HFFc6 (cell line): ENCODE data around the gene SPRED3. TPM values are rescaled to one million over a fixed set of nuclear protein-coding genes. Genes with fewer than 3 reads are reported as not detected.

Source experiments
- DNase-seq: peaks from one replicate; pipeline ENCODE4 v3.0.0-alpha.2; 2018
- H3K27ac Mint-ChIP-seq: 2 replicates; pipeline ENCODE4 v1.8.0; 2020; ENCODE audit warnings: mild to moderate bottlenecking, mixed read lengths
- H3K27me3 Mint-ChIP-seq: 2 replicates; pipeline ENCODE4 v1.8.0; 2021; ENCODE audit warnings: mild to moderate bottlenecking, moderate library complexity, mixed read lengths; ENCODE audit not compliant: insufficient read depth
- H3K36me3 Mint-ChIP-seq: 2 replicates; pipeline ENCODE4 v1.8.0; 2021; ENCODE audit warnings: low read depth, mixed read lengths
- H3K4me1 Mint-ChIP-seq: 2 replicates; pipeline ENCODE4 v1.8.0; 2020; ENCODE audit warnings: low read depth, mixed read lengths
- H3K4me3 Mint-ChIP-seq: 2 replicates; pipeline ENCODE4 v1.8.0; 2020; ENCODE audit warnings: mild to moderate bottlenecking, moderate library complexity, mixed read lengths
- H3K9me3 Mint-ChIP-seq: 2 replicates; pipeline ENCODE4 v1.8.0; 2020; ENCODE audit warnings: mild to moderate bottlenecking, mixed read lengths
- total RNA-seq, 6 experiments: library from RNA; stranded (reverse); fragmentation: NEBNext Ultra II Directional; extraction: Animal tissue kit (Norgen Biotek cat#: 25700); gene quantifications; 2 replicates in 1 of 6; 3 replicates in 5 of 6; pipeline ENCODE4 v1.2.3, GENCODE V29; 2021
- TF ChIP-seq, protein P1 (sequence below): fragments of 200-600 bp; sonication (generic); IDR thresholded peaks from 2 replicates; pipeline ENCODE4 v1.5.0; 2021; ENCODE audit warnings: antibody characterized with exemption, mild to moderate bottlenecking

Gene SPRED3
- total RNA-seq, 6 experiments from 2014 or later, result 11.7 to 15.3 (median 13.1) TPM

DNA sequence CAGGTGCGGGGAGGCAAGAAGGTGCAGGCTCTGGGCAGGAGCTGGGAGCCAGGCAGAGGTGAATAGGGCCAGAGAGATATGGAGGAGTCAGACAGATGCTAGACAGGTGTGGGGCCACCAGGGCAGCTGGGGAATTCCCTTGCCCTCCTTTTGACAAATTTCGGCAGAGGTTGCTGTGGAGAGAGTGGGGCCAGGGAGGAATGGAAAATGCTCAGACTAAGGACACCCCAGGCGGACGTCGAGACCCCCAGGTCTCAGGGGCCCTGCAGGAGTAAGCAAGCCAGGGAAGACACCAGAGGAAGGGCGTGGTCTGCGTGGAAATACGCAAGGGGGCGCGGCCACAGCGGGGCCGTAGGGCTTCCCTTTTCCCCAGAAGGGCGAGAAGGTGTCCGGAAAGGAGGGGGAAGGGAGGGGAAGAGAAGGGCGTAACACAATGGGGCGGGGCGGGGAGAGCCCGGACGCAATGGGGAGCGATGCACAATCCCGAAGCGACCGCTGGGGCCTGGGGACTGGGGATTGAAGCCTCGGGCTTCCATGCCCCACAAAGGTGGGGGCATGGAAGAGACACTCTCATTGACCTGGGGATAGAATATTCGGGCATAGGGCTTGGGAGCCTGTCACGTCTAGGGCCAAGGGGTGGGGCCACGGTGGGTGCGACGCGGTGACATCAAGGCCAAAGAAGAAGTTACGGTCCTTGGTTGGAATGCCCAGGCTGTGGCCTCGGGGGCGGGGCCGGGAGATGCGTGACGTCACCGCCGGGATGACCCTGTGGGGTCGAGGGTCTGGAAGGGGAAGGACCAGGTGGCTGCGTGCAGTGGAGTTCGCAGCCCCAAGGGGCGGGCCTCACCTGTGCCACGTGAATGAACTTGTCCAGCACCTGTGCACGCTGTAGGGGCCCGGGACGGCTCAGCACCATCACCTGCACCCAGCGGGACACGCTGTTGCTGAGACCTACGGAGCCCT lies 29.3 kb downstream of the SPRED3 start:
- no peak for DNase-seq
- TF ChIP-seq, protein P1, sequence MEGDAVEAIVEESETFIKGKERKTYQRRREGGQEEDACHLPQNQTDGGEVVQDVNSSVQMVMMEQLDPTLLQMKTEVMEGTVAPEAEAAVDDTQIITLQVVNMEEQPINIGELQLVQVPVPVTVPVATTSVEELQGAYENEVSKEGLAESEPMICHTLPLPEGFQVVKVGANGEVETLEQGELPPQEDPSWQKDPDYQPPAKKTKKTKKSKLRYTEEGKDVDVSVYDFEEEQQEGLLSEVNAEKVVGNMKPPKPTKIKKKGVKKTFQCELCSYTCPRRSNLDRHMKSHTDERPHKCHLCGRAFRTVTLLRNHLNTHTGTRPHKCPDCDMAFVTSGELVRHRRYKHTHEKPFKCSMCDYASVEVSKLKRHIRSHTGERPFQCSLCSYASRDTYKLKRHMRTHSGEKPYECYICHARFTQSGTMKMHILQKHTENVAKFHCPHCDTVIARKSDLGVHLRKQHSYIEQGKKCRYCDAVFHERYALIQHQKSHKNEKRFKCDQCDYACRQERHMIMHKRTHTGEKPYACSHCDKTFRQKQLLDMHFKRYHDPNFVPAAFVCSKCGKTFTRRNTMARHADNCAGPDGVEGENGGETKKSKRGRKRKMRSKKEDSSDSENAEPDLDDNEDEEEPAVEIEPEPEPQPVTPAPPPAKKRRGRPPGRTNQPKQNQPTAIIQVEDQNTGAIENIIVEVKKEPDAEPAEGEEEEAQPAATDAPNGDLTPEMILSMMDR, result no peak
- H3K36me3 Mint-ChIP-seq, result no peaks in the 10 kb centered on the region
- no peak overlapping the region for H3K27ac Mint-ChIP-seq
- H3K4me3 Mint-ChIP-seq, result peak overlapping the region; percentile 41; the same call in 1 of the 2 replicates
- no peaks in the 10 kb centered on the region for H3K9me3 Mint-ChIP-seq
- peaks cover 19% of the 10 kb centered on the region for H3K27me3 Mint-ChIP-seq
- H3K4me1 Mint-ChIP-seq, result peaks cover 13% of the 10 kb centered on the region

GRCh38 chr19:38420935-38421334 lies 32.4 kb downstream of the SPRED3 start:
- no peak overlapping the region for H3K4me3 Mint-ChIP-seq
- H3K4me1 Mint-ChIP-seq, result peaks cover 13% of the 10 kb centered on the region
- TF ChIP-seq, protein P1, result no peak
- H3K36me3 Mint-ChIP-seq, result no peaks in the 10 kb centered on the region
- H3K9me3 Mint-ChIP-seq, result no peaks in the 10 kb centered on the region
- no peak overlapping the region for H3K27ac Mint-ChIP-seq
- DNase-seq, result no peak
- H3K27me3 Mint-ChIP-seq, result peaks cover 26% of the 10 kb centered on the region

GRCh38 chr19:38421856-38422255 lies 33.4 kb downstream of the SPRED3 start:
- no peak for DNase-seq
- Mint-ChIP-seq H3K4me1 (peaks cover 13% of the 10 kb centered on the region), H3K36me3 (no peaks in the 10 kb centered on the region), H3K27me3 (peaks cover 26% of the 10 kb centered on the region), H3K27ac (no peak overlapping the region), H3K4me3 (no peak overlapping the region), H3K9me3 (no peaks in the 10 kb centered on the region)
- TF ChIP-seq, protein P1, result no peak

GRCh38 chr19:38422438-38422837 lies 33.9 kb downstream of the SPRED3 start:
- no peak overlapping the region for H3K27ac Mint-ChIP-seq
- H3K4me1 Mint-ChIP-seq, result peaks cover 8% of the 10 kb centered on the region
- H3K36me3 Mint-ChIP-seq, result no peaks in the 10 kb centered on the region
- H3K9me3 Mint-ChIP-seq, result no peaks in the 10 kb centered on the region
- H3K27me3 Mint-ChIP-seq, result peaks cover 20% of the 10 kb centered on the region
- no peak overlapping the region for H3K4me3 Mint-ChIP-seq
- TF ChIP-seq, protein P1, result no peak
- no peak for DNase-seq

DNA sequence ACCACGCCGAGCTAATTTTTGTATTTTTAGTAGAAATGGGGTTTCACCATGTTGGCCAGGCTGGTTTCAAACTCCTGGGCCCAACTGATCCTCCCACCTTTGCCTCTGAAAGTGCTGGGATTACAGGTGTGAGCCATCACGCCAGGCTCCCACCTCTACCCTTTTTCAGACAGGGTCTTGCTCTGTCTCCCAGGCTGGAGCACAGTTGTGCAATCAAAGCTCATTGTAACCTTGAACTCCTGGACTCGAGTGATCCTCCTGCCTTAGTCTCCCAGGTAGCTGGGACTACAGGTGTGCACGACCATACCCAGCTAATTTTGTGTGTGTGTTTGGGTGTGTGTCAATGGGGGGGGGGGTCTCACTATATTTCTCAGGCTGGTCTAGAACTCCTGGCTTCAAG lies 35.8 kb downstream of the SPRED3 start:
- Mint-ChIP-seq H3K27ac (no peak overlapping the region), H3K27me3 (peaks cover 16% of the 10 kb centered on the region), H3K36me3 (no peaks in the 10 kb centered on the region), H3K4me1 (no peaks in the 10 kb centered on the region; the same call in 1 of the 2 replicates), H3K9me3 (no peaks in the 10 kb centered on the region), H3K4me3 (no peak overlapping the region)
- DNase-seq, result no peak
- TF ChIP-seq, protein P1, result no peak
